Parathyroid adenoma (tissue), 2 donors: ENCODE results near the gene HUNK.

ENCODE experiments used
- H2AFZ ChIP-seq: fragments of 300-600 bp; sonication (generic); one replicate; pipeline ENCODE4 v1.7.0; 2017; ENCODE audit warnings: antibody characterized with exemption, mild to moderate bottlenecking
- H3K27ac ChIP-seq: fragments of 300-600 bp; sonication (generic); one replicate; pipeline ENCODE4 v1.7.0; 2017
- H3K27me3 ChIP-seq: fragments of 300-600 bp; sonication (generic); one replicate; pipeline ENCODE4 v1.7.0; 2017; ENCODE audit warnings: low read length; ENCODE audit not compliant: control insufficient read depth, insufficient read depth
- H3K36me3 ChIP-seq: fragments of 300-600 bp; sonication (generic); one replicate; pipeline ENCODE4 v1.7.0; 2017; ENCODE audit warnings: low read length; ENCODE audit not compliant: control insufficient read depth, insufficient read depth
- H3K4me1 ChIP-seq: fragments of 300-600 bp; sonication (generic); one replicate; pipeline ENCODE4 v1.7.0; 2017; ENCODE audit warnings: control low read depth
- H3K4me2 ChIP-seq: fragments of 300-600 bp; sonication (generic); one replicate; pipeline ENCODE4 v1.7.0; 2017; ENCODE audit warnings: low read length
- H3K4me3 ChIP-seq: fragments of 300-600 bp; sonication (generic); one replicate; pipeline ENCODE4 v1.7.0; 2017; ENCODE audit warnings: low read depth, low read length
- H3K79me2 ChIP-seq: fragments of 300-600 bp; sonication (generic); one replicate; pipeline ENCODE4 v1.7.0; 2017; ENCODE audit warnings: control low read depth
- H3K9ac ChIP-seq: fragments of 300-600 bp; sonication (generic); one replicate; pipeline ENCODE4 v1.7.0; 2017; ENCODE audit warnings: mild to moderate bottlenecking
- H3K9me3 ChIP-seq: fragments of 300-600 bp; sonication (generic); one replicate; pipeline ENCODE4 v1.7.0; 2017; ENCODE audit warnings: low read length; ENCODE audit not compliant: control insufficient read depth
- TF ChIP-seq, protein P1 (sequence below): fragments of 300-600 bp; sonication (generic); IDR thresholded peaks from one replicate; pipeline ENCODE4 v1.7.0; 2017; ENCODE audit warnings: antibody characterized with exemption, mild to moderate bottlenecking
- donor health status: primary hyperparathyroidism.

The HUNK gene

DNA sequence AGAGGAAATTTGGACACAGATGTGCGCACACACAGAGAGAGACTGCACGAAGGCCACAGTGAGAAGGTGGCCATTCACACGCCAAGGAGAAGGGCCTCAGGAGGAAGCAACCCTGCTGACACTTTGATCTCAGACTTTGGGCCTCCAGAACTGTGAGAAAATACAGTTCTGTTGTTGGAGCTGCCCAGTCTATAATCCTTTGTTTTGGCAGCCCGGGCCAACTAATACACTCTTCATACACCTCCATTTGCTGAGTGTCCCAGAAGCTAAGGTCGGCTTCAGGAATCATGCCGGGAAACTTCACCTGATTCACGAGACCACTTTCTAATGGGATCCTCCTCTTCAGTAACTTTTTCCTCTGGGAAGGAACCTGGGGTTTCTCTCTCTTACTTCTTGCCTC is 23.2 kb downstream of the HUNK start:
- no peaks in the 10 kb centered on the region for H3K36me3 ChIP-seq

DNA sequence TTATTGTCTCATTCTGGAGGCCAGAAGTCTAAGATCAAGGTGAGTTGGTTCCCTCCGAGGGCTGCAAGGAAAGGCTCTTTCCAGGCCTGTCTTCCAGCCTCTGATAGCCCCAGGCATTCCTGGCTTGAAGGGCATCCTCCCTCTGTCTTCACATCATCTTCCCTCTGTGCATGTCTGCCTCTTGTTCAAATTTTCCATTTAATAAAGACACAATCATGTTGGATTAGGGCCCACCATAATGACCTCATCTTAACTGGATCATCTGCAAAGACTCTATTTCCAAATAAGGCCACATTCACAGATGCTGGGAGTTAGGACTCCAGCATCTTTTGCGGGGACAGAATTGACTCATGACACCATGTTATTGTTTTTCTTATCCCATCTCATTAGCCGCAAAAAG is 24.5 kb downstream of the HUNK start:
- no peak overlapping the region for H3K4me2 ChIP-seq

More for the DNA sequence above, 23.2 kb downstream of the HUNK start:
- Histone ChIP-seq H3K27ac (no peak overlapping the region), H3K9ac (no peak overlapping the region), H2AFZ (no peak overlapping the region), H3K4me3 (no peak overlapping the region), H3K9me3 (no peaks in the 10 kb centered on the region), H3K4me1 (no peaks in the 10 kb centered on the region), H3K4me2 (no peak overlapping the region), H3K27me3 (no peaks in the 10 kb centered on the region), H3K79me2 (no peaks in the 10 kb centered on the region)
- TF ChIP-seq, protein P1, sequence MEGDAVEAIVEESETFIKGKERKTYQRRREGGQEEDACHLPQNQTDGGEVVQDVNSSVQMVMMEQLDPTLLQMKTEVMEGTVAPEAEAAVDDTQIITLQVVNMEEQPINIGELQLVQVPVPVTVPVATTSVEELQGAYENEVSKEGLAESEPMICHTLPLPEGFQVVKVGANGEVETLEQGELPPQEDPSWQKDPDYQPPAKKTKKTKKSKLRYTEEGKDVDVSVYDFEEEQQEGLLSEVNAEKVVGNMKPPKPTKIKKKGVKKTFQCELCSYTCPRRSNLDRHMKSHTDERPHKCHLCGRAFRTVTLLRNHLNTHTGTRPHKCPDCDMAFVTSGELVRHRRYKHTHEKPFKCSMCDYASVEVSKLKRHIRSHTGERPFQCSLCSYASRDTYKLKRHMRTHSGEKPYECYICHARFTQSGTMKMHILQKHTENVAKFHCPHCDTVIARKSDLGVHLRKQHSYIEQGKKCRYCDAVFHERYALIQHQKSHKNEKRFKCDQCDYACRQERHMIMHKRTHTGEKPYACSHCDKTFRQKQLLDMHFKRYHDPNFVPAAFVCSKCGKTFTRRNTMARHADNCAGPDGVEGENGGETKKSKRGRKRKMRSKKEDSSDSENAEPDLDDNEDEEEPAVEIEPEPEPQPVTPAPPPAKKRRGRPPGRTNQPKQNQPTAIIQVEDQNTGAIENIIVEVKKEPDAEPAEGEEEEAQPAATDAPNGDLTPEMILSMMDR, result no peak

DNA sequence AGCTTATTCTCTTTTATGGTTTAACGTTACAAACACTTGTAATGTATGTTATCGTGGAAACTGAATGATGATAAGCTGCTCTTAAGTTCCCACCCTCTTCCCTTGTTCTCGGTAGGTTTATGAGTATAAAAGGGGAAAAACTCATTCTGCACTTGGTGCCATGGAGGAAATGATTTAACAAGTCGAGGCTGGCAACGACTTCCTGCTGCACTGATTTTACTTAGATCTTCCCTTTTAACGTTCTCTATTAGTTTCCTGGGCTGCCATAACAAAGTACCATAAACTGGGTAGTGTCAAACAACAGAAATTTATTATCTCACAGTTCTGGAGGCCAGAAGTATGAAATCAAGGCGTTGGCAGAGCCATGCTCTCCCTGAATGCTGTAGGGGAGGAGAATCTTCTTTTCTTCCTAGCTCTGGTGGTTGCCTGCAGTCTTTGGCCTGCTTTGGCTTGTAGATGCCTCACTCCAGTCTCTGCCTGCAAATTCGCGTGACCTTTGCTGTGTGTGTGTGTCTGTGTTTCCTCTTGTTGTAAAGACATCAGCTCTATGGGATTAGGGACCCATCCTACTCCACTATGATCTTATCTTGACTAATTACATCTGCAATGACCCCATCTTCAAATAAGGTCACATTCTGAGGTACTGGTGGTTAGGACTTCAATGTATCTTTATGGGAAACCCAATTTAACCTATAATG is 26.3 kb downstream of the HUNK start:
- Histone ChIP-seq H3K27ac (no peak overlapping the region), H3K79me2 (no peaks in the 10 kb centered on the region), H3K27me3 (no peaks in the 10 kb centered on the region), H3K4me1 (no peaks in the 10 kb centered on the region), H2AFZ (no peak overlapping the region), H3K4me3 (no peak overlapping the region), H3K9ac (no peak overlapping the region), H3K36me3 (no peaks in the 10 kb centered on the region), H3K9me3 (no peaks in the 10 kb centered on the region), H3K4me2 (no peak overlapping the region)
- TF ChIP-seq, protein P1, result no peak

More for the DNA sequence above, 24.5 kb downstream of the HUNK start:
- Histone ChIP-seq H3K9ac (no peak overlapping the region), H3K27me3 (no peaks in the 10 kb centered on the region), H3K4me1 (no peaks in the 10 kb centered on the region), H3K9me3 (no peaks in the 10 kb centered on the region), H3K79me2 (no peaks in the 10 kb centered on the region), H3K4me3 (no peak overlapping the region), H3K36me3 (no peaks in the 10 kb centered on the region), H2AFZ (no peak overlapping the region), H3K27ac (no peak overlapping the region)
- TF ChIP-seq, protein P1, result no peak

DNA sequence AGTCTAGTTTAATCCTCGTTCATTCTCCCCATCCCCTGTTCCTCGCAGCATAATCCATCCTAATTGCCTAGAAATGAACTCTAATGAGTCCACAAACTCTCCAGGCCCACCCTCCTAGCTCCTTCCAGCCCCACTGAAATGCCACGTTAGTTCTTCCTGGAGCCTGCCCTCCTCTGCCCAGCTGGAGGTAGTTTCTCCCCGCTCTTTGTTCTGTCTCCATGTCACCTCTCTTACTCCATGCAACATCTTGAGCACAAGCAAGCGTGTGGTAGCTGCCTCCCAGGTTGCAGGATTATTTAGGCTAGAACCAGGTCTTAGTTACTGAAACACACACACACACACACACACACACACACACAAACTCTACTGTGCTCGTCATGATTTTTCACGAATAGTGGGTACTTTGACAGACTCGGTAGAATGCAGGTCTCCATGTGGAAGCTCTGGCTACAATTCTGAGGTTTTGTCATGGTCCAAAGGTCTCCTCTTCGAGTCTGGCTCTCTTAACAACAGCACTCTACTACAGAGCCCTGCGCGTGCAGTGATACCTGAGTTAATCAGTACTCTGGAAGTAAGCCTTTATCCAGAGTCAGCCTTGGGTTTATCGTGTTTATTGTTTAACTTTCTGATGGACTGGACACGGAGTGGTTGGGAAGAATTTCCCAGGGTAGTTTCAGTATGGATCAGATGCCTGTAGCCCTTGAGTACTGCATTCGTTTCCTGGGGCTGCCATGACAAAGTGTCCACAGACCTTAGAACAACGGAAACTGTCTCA is 27.5 kb downstream of the HUNK start:
- no peak overlapping the region for H2AFZ ChIP-seq
- H3K4me1 ChIP-seq, result no peaks in the 10 kb centered on the region
- H3K27ac ChIP-seq, result no peak overlapping the region
- no peaks in the 10 kb centered on the region for H3K36me3 ChIP-seq
- H3K27me3 ChIP-seq, result no peaks in the 10 kb centered on the region
- TF ChIP-seq, protein P1, result no peak
- no peak overlapping the region for H3K4me2 ChIP-seq
- H3K9ac ChIP-seq, result no peak overlapping the region
- no peaks in the 10 kb centered on the region for H3K79me2 ChIP-seq
- no peaks in the 10 kb centered on the region for H3K9me3 ChIP-seq
- no peak overlapping the region for H3K4me3 ChIP-seq
